Activated CD4-positive, alpha-beta memory T cell treated with anti-CD3 and anti-CD28 coated beads, Interleukin-2, amount 10 ng/mL, durations not matched to agents 7 days and 5 days (primary cell): ENCODE data around the gene BCAN. TPM values are rescaled to one million over a fixed set of nuclear protein-coding genes. Genes with fewer than 3 reads are reported as not detected.

ENCODE experiments used
- CTCF ChIA-PET: fragments of 350-600 bp; sonication (Branson Sonifier 250); formaldehyde crosslinking; loops from one replicate; lab custom pipeline; 2021; ENCODE audit warnings: antibody characterized with exemption, inconsistent platforms; lab: Charles Lee
- POLR2A ChIA-PET: fragments of 350-600 bp; sonication (Branson Sonifier 250); formaldehyde crosslinking; loops from one replicate; lab custom pipeline; 2021; ENCODE audit warnings: antibody characterized with exemption; lab: Charles Lee
- DNase-seq: peaks from one replicate; pipeline ENCODE4 v3.0.0-alpha.2; 2020
- H3K27ac Mint-ChIP-seq: one replicate; pipeline ENCODE4 v1.8.0; 2021; ENCODE audit warnings: mild to moderate bottlenecking, mixed read lengths
- H3K27me3 Mint-ChIP-seq: one replicate; pipeline ENCODE4 v1.8.0; 2021; ENCODE audit warnings: mixed read lengths
- H3K36me3 Mint-ChIP-seq: one replicate; pipeline ENCODE4 v1.8.0; 2021; ENCODE audit warnings: low read depth, mixed read lengths
- H3K4me1 Mint-ChIP-seq: one replicate; pipeline ENCODE4 v1.8.0; 2021; ENCODE audit warnings: mixed read lengths
- H3K4me3 Mint-ChIP-seq: one replicate; pipeline ENCODE4 v1.8.0; 2021; ENCODE audit warnings: mild to moderate bottlenecking, mixed read lengths
- H3K9me3 Mint-ChIP-seq: one replicate; pipeline ENCODE4 v1.8.0; 2021; ENCODE audit warnings: mixed read lengths
- total RNA-seq, 2 experiments: library from RNA; stranded (reverse); gene quantifications; one replicate each; pipeline ENCODE4 v1.2.3, GENCODE V29; 2021

The BCAN gene
- total RNA-seq, 2 experiments from 2014 or later, result not detected

GRCh38 chr1:156638189-156638985 lies 3.5 kb upstream of the BCAN start:
- CTCF ChIA-PET, result interaction anchor here (1.1 to 1.6 kb wide), 2 partner anchors 14 to 157 kb away, joined by 3 to 5 read pairs; no protein-coding TSS in a partner anchor
- Mint-ChIP-seq H3K27me3 (peaks cover 77% of the 10 kb centered on the region), H3K4me1 (peaks cover 22% of the 10 kb centered on the region), H3K4me3 (no peak overlapping the region), H3K36me3 (no peaks in the 10 kb centered on the region), H3K9me3 (no peaks in the 10 kb centered on the region), H3K27ac (no peak overlapping the region)
- POLR2A ChIA-PET, result no interaction called here
- no peak for DNase-seq

- Mint-ChIP-seq H3K4me1 (peaks cover 35% of the 10 kb centered on the region), H3K9me3 (no peaks in the 10 kb centered on the region), H3K36me3 (no peaks in the 10 kb centered on the region), H3K27ac (no peak overlapping the region), H3K27me3 (peaks cover 76% of the 10 kb centered on the region), H3K4me3 (no peak overlapping the region)
- ChIA-PET CTCF (interaction anchor here (1.6 kb wide), 1 partner anchor 15 kb away, joined by 5 read pairs; no protein-coding TSS in a partner anchor), POLR2A (no interaction called here)
- no peak for DNase-seq
Measured at GRCh38 chr1:156639601-156640101, 2.3 kb upstream of the BCAN start.

GRCh38 chr1:156640842-156641706 lies 843 bp upstream of the BCAN start:
- no peaks in the 10 kb centered on the region for H3K9me3 Mint-ChIP-seq
- ChIA-PET CTCF (interaction anchor here (0.7 to 6.9 kb wide), 3 partner anchors 15 to 20 kb away, joined by 3 to 80 read pairs (median 17); no protein-coding TSS in a partner anchor), POLR2A (no interaction called here)
- no peaks in the 10 kb centered on the region for H3K36me3 Mint-ChIP-seq
- H3K4me3 Mint-ChIP-seq, result no peak overlapping the region
- no peak for DNase-seq
- peaks cover 42% of the 10 kb centered on the region for H3K4me1 Mint-ChIP-seq
- H3K27ac Mint-ChIP-seq, result no peak overlapping the region
- H3K27me3 Mint-ChIP-seq, result peaks cover 81% of the 10 kb centered on the region

- POLR2A ChIA-PET, result interaction anchor here (0.9 to 1.1 kb wide), 3 partner anchors 33 to 138 kb away, joined by 3 to 4 read pairs (median 3); no protein-coding TSS in a partner anchor
- CTCF ChIA-PET, result interaction anchor here (1.2 to 6.9 kb wide), 7 partner anchors 15 to 42 kb away, joined by 3 to 80 read pairs (median 7); partner anchors contain the start of gene HAPLN2
- no peaks in the 10 kb centered on the region for H3K36me3 Mint-ChIP-seq
- no peak for DNase-seq
- H3K4me3 Mint-ChIP-seq, result no peak overlapping the region
- H3K9me3 Mint-ChIP-seq, result no peaks in the 10 kb centered on the region
- no peak overlapping the region for H3K27ac Mint-ChIP-seq
- peaks cover 42% of the 10 kb centered on the region for H3K4me1 Mint-ChIP-seq
- H3K27me3 Mint-ChIP-seq, result peaks cover 87% of the 10 kb centered on the region
Measured at GRCh38 chr1:156642265-156643048, 540 bp downstream of the BCAN start.

GRCh38 chr1:156643049-156643777 lies 1.3 kb downstream of the BCAN start:
- ChIA-PET POLR2A (interaction anchor here (0.6 to 1.8 kb wide), 9 partner anchors 8 to 154 kb away, joined by 3 to 7 read pairs (median 4); no protein-coding TSS in a partner anchor), CTCF (interaction anchor here (0.6 to 6.9 kb wide), 13 partner anchors 8 to 82 kb away, joined by 3 to 80 read pairs (median 5); partner anchors contain the start of genes HAPLN2 and NAXE)
- Mint-ChIP-seq H3K27me3 (peaks cover 89% of the 10 kb centered on the region), H3K27ac (peak overlapping the region; percentile 16), H3K4me3 (no peak overlapping the region), H3K4me1 (peaks cover 42% of the 10 kb centered on the region), H3K36me3 (no peaks in the 10 kb centered on the region), H3K9me3 (no peaks in the 10 kb centered on the region)
- no peak for DNase-seq

GRCh38 chr1:156643778-156644092 lies 1.8 kb downstream of the BCAN start:
- H3K4me3 Mint-ChIP-seq, result no peak overlapping the region
- H3K27ac Mint-ChIP-seq, result peak overlapping the region; percentile 16
- H3K27me3 Mint-ChIP-seq, result peaks cover 89% of the 10 kb centered on the region
- no peaks in the 10 kb centered on the region for H3K36me3 Mint-ChIP-seq
- peaks cover 42% of the 10 kb centered on the region for H3K4me1 Mint-ChIP-seq
- H3K9me3 Mint-ChIP-seq, result no peaks in the 10 kb centered on the region
- ChIA-PET CTCF (interaction anchor here (0.6 to 6.9 kb wide), 15 partner anchors 9 to 82 kb away, joined by 3 to 80 read pairs (median 5); partner anchors contain the start of genes HAPLN2 and NAXE), POLR2A (interaction anchor here (0.6 to 1.8 kb wide), 10 partner anchors 9 to 155 kb away, joined by 3 to 7 read pairs (median 4); no protein-coding TSS in a partner anchor)
- peak; percentile 78 for DNase-seq

- H3K4me1 Mint-ChIP-seq, result peaks cover 42% of the 10 kb centered on the region
- H3K9me3 Mint-ChIP-seq, result no peaks in the 10 kb centered on the region
- ChIA-PET POLR2A (interaction anchor here (0.6 to 1.8 kb wide), 7 partner anchors 9 to 155 kb away, joined by 3 to 7 read pairs (median 4); no protein-coding TSS in a partner anchor), CTCF (interaction anchor here (0.6 to 6.9 kb wide), 14 partner anchors 9 to 81 kb away, joined by 3 to 80 read pairs (median 5); partner anchors contain the start of genes HAPLN2 and NAXE)
- peaks cover 89% of the 10 kb centered on the region for H3K27me3 Mint-ChIP-seq
- H3K4me3 Mint-ChIP-seq, result no peak overlapping the region
- H3K36me3 Mint-ChIP-seq, result no peaks in the 10 kb centered on the region
- H3K27ac Mint-ChIP-seq, result no peak overlapping the region
- DNase-seq, result no peak
Measured at GRCh38 chr1:156644146-156644545, 2.2 kb downstream of the BCAN start.

GRCh38 chr1:156644640-156645039 lies 2.7 kb downstream of the BCAN start:
- Mint-ChIP-seq H3K27me3 (peaks cover 86% of the 10 kb centered on the region), H3K4me1 (peaks cover 42% of the 10 kb centered on the region), H3K27ac (no peak overlapping the region), H3K4me3 (no peak overlapping the region), H3K36me3 (no peaks in the 10 kb centered on the region), H3K9me3 (no peaks in the 10 kb centered on the region)
- POLR2A ChIA-PET, result interaction anchor here (1.6 to 1.8 kb wide), 2 partner anchors 11 to 17 kb away, joined by 4 to 7 read pairs; no protein-coding TSS in a partner anchor
- no peak for DNase-seq
- CTCF ChIA-PET, result interaction anchor here (1.0 to 6.9 kb wide), 4 partner anchors 16 to 53 kb away, joined by 3 to 80 read pairs (median 23); partner anchors contain the start of gene NAXE

GRCh38 chr1:156645056-156645455 lies 3.1 kb downstream of the BCAN start:
- ChIA-PET CTCF (interaction anchor here (3.9 to 6.9 kb wide), 2 partner anchors 16 to 19 kb away, joined by 41 to 80 read pairs; no protein-coding TSS in a partner anchor), POLR2A (interaction anchor here (1.5 to 1.8 kb wide), 3 partner anchors 10 to 19 kb away, joined by 3 to 5 read pairs (median 4); no protein-coding TSS in a partner anchor)
- DNase-seq, result no peak
- no peak overlapping the region for H3K4me3 Mint-ChIP-seq
- no peak overlapping the region for H3K27ac Mint-ChIP-seq
- H3K36me3 Mint-ChIP-seq, result no peaks in the 10 kb centered on the region
- H3K9me3 Mint-ChIP-seq, result no peaks in the 10 kb centered on the region
- H3K4me1 Mint-ChIP-seq, result peaks cover 42% of the 10 kb centered on the region
- peaks cover 83% of the 10 kb centered on the region for H3K27me3 Mint-ChIP-seq

GRCh38 chr1:156645666-156646065 lies 3.7 kb downstream of the BCAN start:
- Mint-ChIP-seq H3K9me3 (no peaks in the 10 kb centered on the region), H3K27me3 (peaks cover 82% of the 10 kb centered on the region), H3K27ac (no peak overlapping the region), H3K36me3 (no peaks in the 10 kb centered on the region), H3K4me3 (no peak overlapping the region), H3K4me1 (peaks cover 42% of the 10 kb centered on the region)
- DNase-seq, result no peak
- ChIA-PET CTCF (interaction anchor here (1.0 to 6.9 kb wide), 4 partner anchors 11 to 200 kb away, joined by 3 to 80 read pairs (median 22); no protein-coding TSS in a partner anchor), POLR2A (interaction anchor here (0.7 to 1.6 kb wide), 3 partner anchors 18 to 21 kb away, joined by 3 to 5 read pairs (median 3); no protein-coding TSS in a partner anchor)
